ENCODE data around the gene PLXNA2.

PLXNA2 gene

GRCh38 chr1:208126108-208126507 lies 118.1 kb downstream of the PLXNA2 start:
- Histone ChIP-seq H3K27me3 (ENCODE audit: control insufficient read depth, insufficient read depth, low read length) (no peaks in the 10 kb centered on the region), H3K36me3 (ENCODE audit: control insufficient read depth, insufficient read depth, low read length) (peaks cover 2% of the 10 kb centered on the region), H3K4me1 (ENCODE audit: control insufficient read depth, insufficient read depth, low read length) (no peaks in the 10 kb centered on the region), H3K27ac (ENCODE audit: low read depth, low read length) (no peak overlapping the region), H3K9ac (ENCODE audit: low read length) (no peak overlapping the region), H3K4me3 (ENCODE audit: low read length) (no peak overlapping the region)

- H3K27ac ChIP-seq (ENCODE audit: low read depth, low read length), result no peak overlapping the region
- no peaks in the 10 kb centered on the region for H3K4me1 ChIP-seq (ENCODE audit: control insufficient read depth, insufficient read depth, low read length)
- no peaks in the 10 kb centered on the region for H3K36me3 ChIP-seq (ENCODE audit: control insufficient read depth, insufficient read depth, low read length)
- no peaks in the 10 kb centered on the region for H3K27me3 ChIP-seq (ENCODE audit: control insufficient read depth, insufficient read depth, low read length)
- no peak overlapping the region for H3K4me3 ChIP-seq (ENCODE audit: low read length)
- H3K9ac ChIP-seq (ENCODE audit: low read length), result no peak overlapping the region
Observed at GRCh38 chr1:208122612-208123358, 121.4 kb downstream of the PLXNA2 start.

- Histone ChIP-seq H3K36me3 (ENCODE audit: control insufficient read depth, insufficient read depth, low read length) (no peaks in the 10 kb centered on the region), H3K27ac (ENCODE audit: low read depth, low read length) (no peak overlapping the region), H3K4me3 (ENCODE audit: low read length) (no peak overlapping the region), H3K9ac (ENCODE audit: low read length) (no peak overlapping the region), H3K27me3 (ENCODE audit: control insufficient read depth, insufficient read depth, low read length) (no peaks in the 10 kb centered on the region), H3K4me1 (ENCODE audit: control insufficient read depth, insufficient read depth, low read length) (no peaks in the 10 kb centered on the region)
Observed at GRCh38 chr1:208121813-208122364, 122.3 kb downstream of the PLXNA2 start.

- Histone ChIP-seq H3K4me3 (ENCODE audit: low read length) (no peak overlapping the region), H3K27ac (ENCODE audit: low read depth, low read length) (no peak overlapping the region), H3K4me1 (ENCODE audit: control insufficient read depth, insufficient read depth, low read length) (no peaks in the 10 kb centered on the region), H3K9ac (ENCODE audit: low read length) (no peak overlapping the region), H3K27me3 (ENCODE audit: control insufficient read depth, insufficient read depth, low read length) (no peaks in the 10 kb centered on the region), H3K36me3 (ENCODE audit: control insufficient read depth, insufficient read depth, low read length) (no peaks in the 10 kb centered on the region)
Observed at GRCh38 chr1:208120431-208120790, 123.8 kb downstream of the PLXNA2 start.

- no peak overlapping the region for H3K9ac ChIP-seq (ENCODE audit: low read length)
- no peaks in the 10 kb centered on the region for H3K36me3 ChIP-seq (ENCODE audit: control insufficient read depth, insufficient read depth, low read length)
- H3K27ac ChIP-seq (ENCODE audit: low read depth, low read length), result no peak overlapping the region
- H3K4me3 ChIP-seq (ENCODE audit: low read length), result no peak overlapping the region
- H3K27me3 ChIP-seq (ENCODE audit: control insufficient read depth, insufficient read depth, low read length), result no peaks in the 10 kb centered on the region
- no peaks in the 10 kb centered on the region for H3K4me1 ChIP-seq (ENCODE audit: control insufficient read depth, insufficient read depth, low read length)
Observed at GRCh38 chr1:208118841-208119606, 125.2 kb downstream of the PLXNA2 start.

GRCh38 chr1:208118306-208118705 lies 125.9 kb downstream of the PLXNA2 start:
- Histone ChIP-seq H3K27ac (ENCODE audit: low read depth, low read length) (no peak overlapping the region), H3K4me3 (ENCODE audit: low read length) (no peak overlapping the region), H3K27me3 (ENCODE audit: control insufficient read depth, insufficient read depth, low read length) (no peaks in the 10 kb centered on the region), H3K9ac (ENCODE audit: low read length) (no peak overlapping the region), H3K4me1 (ENCODE audit: control insufficient read depth, insufficient read depth, low read length) (no peaks in the 10 kb centered on the region), H3K36me3 (ENCODE audit: control insufficient read depth, insufficient read depth, low read length) (no peaks in the 10 kb centered on the region)

- H3K27me3 ChIP-seq (ENCODE audit: control insufficient read depth, insufficient read depth, low read length), result no peaks in the 10 kb centered on the region
- H3K36me3 ChIP-seq (ENCODE audit: control insufficient read depth, insufficient read depth, low read length), result no peaks in the 10 kb centered on the region
- H3K27ac ChIP-seq (ENCODE audit: low read depth, low read length), result no peak overlapping the region
- no peaks in the 10 kb centered on the region for H3K4me1 ChIP-seq (ENCODE audit: control insufficient read depth, insufficient read depth, low read length)
- H3K4me3 ChIP-seq (ENCODE audit: low read length), result no peak overlapping the region
- H3K9ac ChIP-seq (ENCODE audit: low read length), result no peak overlapping the region
Observed at GRCh38 chr1:208117826-208118225, 126.4 kb downstream of the PLXNA2 start.

GRCh38 chr1:208117409-208117808 lies 126.8 kb downstream of the PLXNA2 start:
- Histone ChIP-seq H3K36me3 (ENCODE audit: control insufficient read depth, insufficient read depth, low read length) (no peaks in the 10 kb centered on the region), H3K9ac (ENCODE audit: low read length) (no peak overlapping the region), H3K4me1 (ENCODE audit: control insufficient read depth, insufficient read depth, low read length) (no peaks in the 10 kb centered on the region), H3K4me3 (ENCODE audit: low read length) (no peak overlapping the region), H3K27me3 (ENCODE audit: control insufficient read depth, insufficient read depth, low read length) (no peaks in the 10 kb centered on the region), H3K27ac (ENCODE audit: low read depth, low read length) (no peak overlapping the region)

GRCh38 chr1:208115924-208116640 lies 128.1 kb downstream of the PLXNA2 start:
- Histone ChIP-seq H3K27ac (ENCODE audit: low read depth, low read length) (no peak overlapping the region), H3K4me1 (ENCODE audit: control insufficient read depth, insufficient read depth, low read length) (no peaks in the 10 kb centered on the region), H3K27me3 (ENCODE audit: control insufficient read depth, insufficient read depth, low read length) (no peaks in the 10 kb centered on the region), H3K9ac (ENCODE audit: low read length) (no peak overlapping the region), H3K36me3 (ENCODE audit: control insufficient read depth, insufficient read depth, low read length) (no peaks in the 10 kb centered on the region), H3K4me3 (ENCODE audit: low read length) (no peak overlapping the region)

- Histone ChIP-seq H3K4me3 (ENCODE audit: low read length) (no peak overlapping the region), H3K27ac (ENCODE audit: low read depth, low read length) (no peak overlapping the region), H3K36me3 (ENCODE audit: control insufficient read depth, insufficient read depth, low read length) (no peaks in the 10 kb centered on the region), H3K4me1 (ENCODE audit: control insufficient read depth, insufficient read depth, low read length) (no peaks in the 10 kb centered on the region), H3K9ac (ENCODE audit: low read length) (no peak overlapping the region), H3K27me3 (ENCODE audit: control insufficient read depth, insufficient read depth, low read length) (no peaks in the 10 kb centered on the region)
Observed at GRCh38 chr1:208113011-208113410, 131.2 kb downstream of the PLXNA2 start.

GRCh38 chr1:208112401-208112800 lies 131.8 kb downstream of the PLXNA2 start:
- Histone ChIP-seq H3K4me3 (ENCODE audit: low read length) (no peak overlapping the region), H3K27ac (ENCODE audit: low read depth, low read length) (no peak overlapping the region), H3K4me1 (ENCODE audit: control insufficient read depth, insufficient read depth, low read length) (no peaks in the 10 kb centered on the region), H3K27me3 (ENCODE audit: control insufficient read depth, insufficient read depth, low read length) (no peaks in the 10 kb centered on the region), H3K36me3 (ENCODE audit: control insufficient read depth, insufficient read depth, low read length) (no peaks in the 10 kb centered on the region), H3K9ac (ENCODE audit: low read length) (no peak overlapping the region)

GRCh38 chr1:208111646-208112190 lies 132.5 kb downstream of the PLXNA2 start:
- no peaks in the 10 kb centered on the region for H3K27me3 ChIP-seq (ENCODE audit: control insufficient read depth, insufficient read depth, low read length)

More at GRCh38 chr1:208111646-208112190, 132.5 kb downstream of the PLXNA2 start:
- no peak overlapping the region for H3K4me3 ChIP-seq (ENCODE audit: low read length)
- no peak overlapping the region for H3K9ac ChIP-seq (ENCODE audit: low read length)
- H3K36me3 ChIP-seq (ENCODE audit: control insufficient read depth, insufficient read depth, low read length), result no peaks in the 10 kb centered on the region
- H3K27ac ChIP-seq (ENCODE audit: low read depth, low read length), result no peak overlapping the region
- no peaks in the 10 kb centered on the region for H3K4me1 ChIP-seq (ENCODE audit: control insufficient read depth, insufficient read depth, low read length)

Measured in rectal smooth muscle tissue (tissue), 1 donor.